ENCODE measurements around the gene PTPRM.
A peak's percentile ranks its signal among the peaks of the same experiment; 100 is the strongest.

PTPRM gene

DNA sequence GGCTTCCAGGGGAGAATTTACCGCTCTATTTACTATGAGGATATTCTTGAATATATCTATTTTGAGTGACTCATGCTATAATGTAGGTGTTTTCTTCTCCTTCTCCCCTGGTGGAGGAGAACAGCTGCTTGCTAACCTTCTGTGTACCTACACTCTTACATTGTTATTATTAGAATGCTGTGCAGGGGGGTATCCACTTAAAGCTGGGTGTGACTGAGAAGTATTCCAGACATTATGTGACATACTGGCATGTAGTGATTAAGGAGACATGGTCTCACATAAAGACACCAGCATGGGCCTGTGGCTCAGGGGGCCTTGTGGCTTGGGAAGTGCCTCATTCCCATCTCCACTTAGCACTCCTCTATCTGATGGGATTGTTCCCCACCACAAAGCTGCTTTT lies 287.9 kb downstream of the PTPRM start:
- no peak for DNase-seq (ENCODE audit: low read depth, low spot score)

DNA sequence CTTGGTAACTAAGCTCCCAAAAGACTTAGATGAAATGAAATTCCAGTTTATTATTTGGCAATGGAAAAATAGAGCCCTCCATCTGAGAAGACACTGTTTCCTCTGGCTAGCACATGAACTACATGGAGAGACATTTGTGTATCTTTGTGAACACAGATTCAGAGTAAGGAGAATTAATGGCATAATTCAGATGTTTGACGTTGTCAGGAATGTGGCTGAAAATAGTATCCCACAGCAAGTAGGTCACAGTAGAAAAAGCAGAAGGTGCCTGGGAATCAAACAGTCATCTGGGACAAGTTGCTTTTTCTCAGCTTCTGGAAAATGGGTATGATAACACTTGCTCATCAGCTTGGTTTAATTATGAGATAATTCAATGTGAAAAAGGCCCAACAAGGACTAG lies 288.6 kb downstream of the PTPRM start:
- DNase-seq (ENCODE audit: low read depth, low spot score): no peak

DNA sequence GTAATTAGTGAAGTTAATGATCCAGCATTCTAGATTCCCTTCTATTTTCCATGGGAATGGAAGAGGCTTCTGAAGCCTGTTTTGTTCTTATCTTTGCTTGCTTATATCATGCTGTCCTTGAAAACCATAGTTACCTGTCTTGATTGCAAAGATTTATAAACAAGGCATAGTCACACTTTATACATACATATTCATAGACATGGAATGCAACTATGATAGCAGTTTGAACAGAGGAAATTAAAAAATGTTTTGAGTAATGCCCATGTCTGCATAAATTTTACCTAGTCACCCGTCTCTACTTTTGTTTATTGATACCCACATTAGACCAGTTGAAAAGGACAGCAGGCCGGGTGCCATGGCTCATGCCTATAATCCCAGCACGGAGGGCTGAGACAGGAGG lies 289.0 kb downstream of the PTPRM start:
- no peak for DNase-seq (ENCODE audit: low read depth, low spot score)

DNA sequence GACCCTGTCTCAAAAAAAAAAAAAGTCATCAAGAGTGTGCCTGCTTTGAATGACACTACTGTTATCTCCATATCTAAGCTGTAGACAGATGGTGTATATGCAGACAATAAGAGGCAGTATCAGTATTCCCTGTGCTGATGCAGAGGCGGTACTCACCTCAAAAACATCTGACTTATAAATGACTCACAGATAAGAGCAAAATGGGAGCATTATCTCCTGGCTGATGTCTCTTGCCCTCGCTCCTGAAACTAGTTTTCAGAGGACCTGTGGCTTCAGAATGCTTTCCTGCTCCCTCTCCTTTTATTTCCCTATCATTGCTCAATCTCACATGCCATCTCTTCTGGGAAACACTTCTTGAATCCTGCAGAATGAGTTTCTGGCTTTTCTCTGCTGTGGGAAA lies 289.6 kb downstream of the PTPRM start:
- DNase-seq (ENCODE audit: low read depth, low spot score): no peak

DNA sequence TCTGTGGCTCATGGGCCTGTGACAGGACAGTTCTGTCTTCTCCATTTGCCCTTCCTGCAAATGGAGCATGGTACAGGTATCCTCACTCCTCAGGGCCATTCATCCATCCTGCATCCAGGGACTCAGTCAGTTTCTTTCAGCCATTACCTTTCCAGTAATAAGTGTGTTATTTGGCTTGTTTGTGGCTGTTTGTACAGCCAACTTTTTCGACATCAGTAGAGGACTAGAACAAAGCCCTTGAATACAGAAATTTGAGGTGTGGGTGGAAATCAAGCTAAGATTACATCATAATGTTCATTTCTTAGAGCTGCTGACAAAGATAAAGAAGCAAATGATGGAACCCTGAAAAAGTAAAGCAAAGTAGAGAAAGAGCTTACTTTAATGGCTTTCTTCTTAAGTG lies 290.4 kb downstream of the PTPRM start:
- no peak for DNase-seq (ENCODE audit: low read depth, low spot score)

DNA sequence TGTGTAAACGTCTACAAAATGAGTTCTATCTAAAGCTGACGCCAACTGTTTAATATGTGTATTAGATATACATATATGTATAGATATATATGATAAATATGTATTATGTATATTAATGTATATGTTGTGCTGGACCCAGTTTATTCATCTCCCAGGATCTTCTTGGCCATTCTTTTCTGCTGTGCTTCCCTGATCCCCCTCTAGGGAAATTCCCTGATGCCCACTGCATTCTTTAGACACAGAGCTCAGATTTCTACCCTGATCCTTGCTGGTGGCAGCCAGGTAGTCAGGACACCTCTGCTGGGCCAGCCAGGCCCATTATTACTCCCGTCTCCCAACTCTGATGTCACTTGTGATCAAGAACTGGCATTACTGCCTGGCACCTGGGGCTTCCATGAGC lies 292.0 kb downstream of the PTPRM start:
- no peak for DNase-seq (ENCODE audit: low read depth, low spot score)

DNA sequence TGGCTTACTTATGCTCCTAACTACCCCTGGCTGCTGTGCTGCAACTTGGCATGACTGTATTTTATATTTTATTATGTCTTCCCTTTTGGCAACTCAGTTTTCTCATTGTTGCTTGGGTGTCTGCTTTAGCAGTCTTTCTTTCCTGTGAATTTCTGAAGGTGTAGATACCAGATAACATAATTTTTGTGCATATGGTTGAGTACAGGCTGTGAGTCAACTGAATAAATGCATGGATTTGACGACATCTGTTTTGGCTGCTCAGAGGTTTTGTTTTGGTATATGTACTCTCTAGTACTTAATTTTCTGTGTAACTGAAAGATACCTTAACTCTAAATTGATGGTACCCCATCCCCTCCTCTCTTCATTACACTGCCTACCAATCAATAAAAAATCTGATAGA lies 303.1 kb downstream of the PTPRM start:
- no peak for DNase-seq (ENCODE audit: low read depth, low spot score)

DNA sequence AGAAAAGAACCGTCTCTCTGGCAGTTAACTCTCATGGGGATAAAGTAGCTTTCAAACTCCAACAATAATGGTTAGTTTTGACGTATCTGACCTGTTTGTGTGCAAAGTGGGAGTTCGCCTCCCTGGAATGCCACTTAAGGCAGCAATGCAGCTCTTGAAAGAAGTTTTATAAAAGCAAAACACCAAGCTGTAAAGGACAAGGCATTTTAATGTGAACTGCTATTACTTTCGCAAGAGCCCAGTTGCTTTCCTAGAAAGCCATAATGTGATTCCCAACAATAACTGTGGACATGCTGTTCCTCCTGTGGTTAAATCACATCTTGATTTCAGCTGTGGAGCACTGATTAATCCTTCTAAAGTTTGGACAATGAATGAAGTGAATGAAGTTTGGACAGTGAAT lies 303.7 kb downstream of the PTPRM start:
- peak; percentile 31 for DNase-seq (ENCODE audit: low read depth, low spot score)

DNA sequence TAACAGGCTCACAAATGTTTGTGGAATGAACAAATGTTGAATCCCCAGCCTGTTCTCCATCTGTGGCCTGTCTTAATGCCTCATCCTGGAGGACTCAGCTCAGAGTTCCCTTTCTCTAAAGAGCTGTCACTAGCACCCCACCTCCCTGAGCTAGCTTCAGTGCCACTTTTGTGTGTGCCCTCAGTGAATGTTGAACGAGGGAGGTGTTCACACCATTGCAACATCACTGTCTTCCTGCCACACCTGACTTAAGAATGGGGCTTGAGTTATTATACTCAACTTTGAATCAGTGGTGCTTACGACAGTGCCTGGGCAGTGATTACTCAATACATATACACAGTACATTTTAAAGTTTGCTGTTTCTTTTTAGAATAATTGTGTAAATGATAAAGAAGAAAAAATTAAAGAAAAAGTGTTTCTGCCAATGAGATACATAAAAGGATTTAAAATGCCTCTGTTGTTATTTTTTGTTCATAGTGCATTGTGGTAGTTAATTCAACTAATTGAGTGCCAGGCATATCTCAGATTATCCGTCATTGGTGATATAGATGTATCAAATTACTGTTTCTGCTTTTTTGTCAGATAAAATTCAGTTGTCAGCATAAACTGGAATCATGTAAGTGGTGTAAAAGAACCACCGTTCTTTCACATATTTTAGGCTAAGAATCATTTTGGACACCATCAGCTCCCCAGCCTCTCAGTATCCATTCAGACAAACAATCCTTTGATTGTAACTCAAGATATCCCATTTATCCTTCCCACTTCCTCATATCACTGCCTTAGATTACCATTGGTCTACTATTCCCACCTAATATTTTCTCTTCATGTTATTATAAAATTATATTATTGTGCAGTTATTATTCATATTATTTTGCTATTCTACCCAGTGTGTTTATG lies 304.7 kb downstream of the PTPRM start:
- DNase-seq (ENCODE audit: low read depth, low spot score): no peak

DNA sequence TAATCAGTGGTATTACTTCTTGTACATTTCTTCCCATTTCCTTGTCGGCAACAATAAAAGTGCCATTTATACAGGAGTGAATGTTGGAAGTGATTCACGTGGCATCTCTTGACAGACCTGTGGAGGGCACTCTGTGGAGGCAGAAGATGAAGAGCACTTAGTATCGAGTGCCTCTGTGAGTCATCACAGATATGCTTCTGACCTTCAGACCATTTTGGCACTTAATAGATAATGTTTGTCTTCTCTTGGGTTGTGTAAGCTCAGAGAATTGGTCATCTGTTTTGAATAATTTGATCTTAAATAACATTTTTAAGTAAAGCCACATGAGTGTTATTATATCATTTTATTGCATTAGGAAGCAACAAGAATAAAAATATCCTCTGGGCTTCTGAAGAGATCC lies 305.5 kb downstream of the PTPRM start:
- no peak for DNase-seq (ENCODE audit: low read depth, low spot score)

DNA sequence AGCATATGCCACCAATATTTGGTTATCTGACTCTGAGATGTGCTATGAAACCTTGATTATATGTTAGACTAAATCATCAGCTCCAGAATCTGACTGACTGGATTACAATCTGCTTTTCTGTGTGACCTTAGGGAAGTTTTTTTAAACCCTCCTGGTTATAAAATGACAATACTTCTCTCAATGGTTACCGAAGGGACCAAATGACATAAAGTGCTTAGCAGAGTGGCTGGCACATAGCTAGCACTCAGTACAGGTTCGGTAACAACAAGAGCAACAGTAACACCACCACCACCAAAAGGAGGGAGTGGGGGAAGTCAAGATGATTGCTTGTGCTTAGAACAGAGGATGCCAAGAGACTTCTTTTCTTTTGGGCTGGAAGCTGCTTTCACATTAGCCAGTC lies 306.2 kb downstream of the PTPRM start:
- DNase-seq (ENCODE audit: low read depth, low spot score): no peak

DNA sequence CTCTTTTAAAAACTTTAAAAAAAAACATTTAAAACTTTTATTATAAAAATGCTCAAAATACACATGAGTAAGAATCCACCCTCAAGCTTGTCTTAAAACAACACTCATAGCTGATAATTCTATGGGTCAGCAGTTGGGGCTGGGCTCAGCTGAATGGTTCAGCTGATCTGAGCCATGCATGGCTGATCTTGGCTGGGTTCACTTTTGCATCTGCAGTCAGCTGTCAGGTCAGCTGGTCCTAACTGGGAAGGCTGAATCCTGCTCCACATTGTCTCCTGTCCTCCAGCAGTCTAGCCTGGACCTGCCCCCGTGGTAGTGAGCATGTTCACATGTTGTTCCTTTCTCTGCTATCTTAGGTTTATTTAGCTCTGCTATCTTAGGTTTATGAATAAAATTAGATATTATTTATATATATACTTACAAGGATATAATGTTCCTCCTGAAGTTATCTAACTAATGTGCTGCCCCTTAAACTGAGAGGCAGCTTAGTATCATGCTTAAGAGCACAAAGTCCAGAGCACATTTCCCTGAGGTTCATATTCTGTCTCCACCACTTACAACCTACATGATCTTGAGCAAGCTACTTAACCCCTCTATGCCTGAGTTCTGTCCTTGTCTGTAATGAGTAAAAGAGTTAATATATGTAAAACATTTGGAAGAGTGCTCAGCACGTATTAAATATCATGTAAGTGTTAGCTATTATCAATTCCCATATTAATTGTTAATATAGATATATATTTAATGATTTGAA lies 309.4 kb downstream of the PTPRM start:
- DNase-seq (ENCODE audit: low read depth, low spot score): no peak

DNA sequence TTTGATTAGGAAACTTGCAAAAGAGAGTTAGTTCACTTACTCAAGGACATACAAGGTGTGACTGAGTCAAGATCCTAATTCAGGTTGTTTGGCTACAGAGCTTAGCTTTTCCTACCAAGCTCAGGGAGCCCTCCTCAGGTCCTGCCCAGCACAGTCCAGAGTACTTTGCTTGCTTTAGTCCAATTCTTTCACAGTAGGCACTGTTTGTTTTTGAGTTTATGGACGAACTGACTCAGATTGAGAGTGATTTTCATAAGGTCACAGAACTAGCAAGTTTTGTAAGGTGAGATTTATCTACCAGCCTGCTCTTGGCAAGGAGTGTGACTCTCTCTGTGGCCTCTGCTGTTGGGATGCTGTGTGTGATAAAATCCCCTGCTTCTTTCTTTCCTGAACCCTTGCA lies 310.5 kb downstream of the PTPRM start:
- no peak for DNase-seq (ENCODE audit: low read depth, low spot score)

DNA sequence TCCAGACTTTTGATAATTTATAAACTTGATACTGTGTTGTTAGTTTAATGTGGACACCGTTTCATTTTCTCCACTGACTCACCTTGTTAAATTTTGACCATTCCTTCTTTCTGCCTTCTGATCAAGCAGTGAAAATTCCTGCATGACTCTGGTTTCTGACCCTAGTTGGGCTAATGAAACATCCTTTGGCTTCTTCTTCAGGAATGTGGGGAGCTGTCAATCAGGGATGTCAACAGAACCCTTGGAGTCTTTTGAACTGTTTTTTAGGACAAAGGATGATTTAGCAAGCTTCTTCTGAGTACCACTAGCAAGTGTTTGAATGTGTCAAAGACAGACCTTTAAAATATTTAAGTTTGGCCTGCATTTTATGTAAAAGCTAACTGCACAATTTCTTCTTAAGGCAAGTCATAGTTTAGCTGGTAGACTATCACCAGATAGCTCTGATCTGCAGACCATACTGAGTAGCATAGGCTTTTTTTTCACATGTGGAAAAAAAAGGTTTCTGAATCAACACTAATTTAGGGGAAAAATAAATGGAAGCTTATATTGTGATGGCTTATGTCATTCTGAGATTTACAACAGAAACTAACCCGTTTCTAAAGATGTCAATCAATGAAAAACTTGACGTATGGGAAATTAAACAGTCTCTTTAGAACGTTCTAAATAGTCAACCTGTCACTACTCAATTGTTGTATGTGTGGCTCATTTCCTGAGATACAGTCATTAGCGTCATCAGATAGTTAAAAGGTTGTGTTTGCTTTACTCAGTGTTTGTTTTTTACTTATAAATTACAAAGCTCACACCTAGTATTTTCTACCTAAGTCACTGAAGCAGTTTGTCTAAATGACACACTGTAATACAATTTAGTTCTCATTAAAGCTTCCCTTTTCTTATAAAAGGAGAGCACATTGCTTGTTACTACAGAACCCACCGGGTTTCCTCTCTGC lies 311.4 kb downstream of the PTPRM start:
- DNase-seq (ENCODE audit: low read depth, low spot score): peak; percentile 30

DNA sequence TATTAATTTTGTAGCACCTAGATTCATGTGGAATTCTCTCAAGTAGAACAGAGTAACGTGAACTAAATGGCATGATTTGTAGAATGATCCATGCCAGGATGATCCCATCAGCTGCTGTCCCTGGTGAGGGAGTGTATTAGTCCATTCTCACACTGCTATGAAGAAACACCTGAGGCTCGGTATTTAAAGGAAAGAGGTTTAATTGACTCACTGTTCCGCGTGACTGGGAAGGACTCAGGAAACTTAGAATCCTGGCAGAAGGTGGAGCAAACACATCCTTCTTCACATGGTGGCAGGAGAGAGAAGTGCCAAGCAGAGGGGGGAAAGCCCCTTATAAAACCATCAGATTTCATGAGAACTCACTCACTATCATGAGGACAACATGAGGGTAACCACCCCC lies 312.6 kb downstream of the PTPRM start:
- DNase-seq (ENCODE audit: low read depth, low spot score): no peak

DNA sequence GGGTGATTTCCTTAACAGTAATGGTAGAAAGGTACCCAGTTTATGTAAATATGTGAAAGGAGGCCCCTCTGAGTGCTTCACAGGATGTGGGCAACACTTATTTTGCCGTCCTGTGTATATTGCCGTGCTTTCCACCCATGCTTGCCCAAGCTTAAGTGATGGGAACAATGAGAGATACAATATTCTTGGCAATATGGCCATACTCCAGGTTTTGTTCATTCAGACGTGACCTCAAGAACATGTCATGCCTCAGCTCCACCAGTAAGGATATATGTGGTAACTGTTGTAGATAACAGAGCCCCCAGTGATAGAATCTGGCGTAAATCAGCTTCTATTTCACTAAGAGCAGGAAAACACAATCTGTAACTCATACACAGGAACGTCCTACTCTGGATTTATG lies 318.7 kb downstream of the PTPRM start:
- DNase-seq (ENCODE audit: low read depth, low spot score): no peak

DNA sequence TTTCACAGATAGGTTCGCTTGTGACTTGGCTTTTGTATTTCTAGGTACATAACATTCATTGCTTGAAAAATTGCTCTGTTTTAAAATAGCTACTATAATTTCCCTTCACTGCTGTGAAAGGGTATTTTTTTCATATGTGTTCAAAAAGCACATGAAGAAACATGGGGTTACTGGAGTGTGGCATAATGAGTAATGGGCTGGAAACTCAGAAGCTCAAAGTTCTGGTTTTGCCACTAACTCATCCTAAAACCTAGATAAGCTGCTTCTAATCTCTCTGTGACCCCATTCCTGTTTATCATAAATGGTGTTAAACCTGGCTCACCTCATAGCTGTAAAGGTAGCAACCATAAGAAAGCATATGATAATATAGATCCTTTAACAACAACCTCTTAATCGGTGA lies 319.3 kb downstream of the PTPRM start:
- no peak for DNase-seq (ENCODE audit: low read depth, low spot score)

DNA sequence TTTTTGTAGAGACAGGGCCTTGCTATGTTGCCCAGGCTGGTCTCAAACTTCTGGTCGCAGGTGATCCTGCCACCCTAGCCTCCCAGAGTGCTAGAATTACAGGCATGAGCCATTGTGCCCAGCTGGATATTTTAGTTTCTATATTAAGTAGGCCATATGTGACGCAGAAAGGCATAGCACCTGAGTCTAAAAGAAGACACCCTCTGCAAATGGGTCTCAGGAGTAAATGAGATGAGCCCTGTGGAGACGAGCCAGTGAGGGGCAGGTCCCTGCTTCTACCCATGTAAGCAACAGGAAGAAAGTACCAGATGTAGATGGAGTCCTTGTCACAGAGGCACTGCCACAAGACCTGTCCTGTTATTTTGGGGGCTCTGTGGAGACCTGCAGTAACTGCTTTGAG lies 322.4 kb downstream of the PTPRM start:
- DNase-seq (ENCODE audit: low read depth, low spot score): no peak

DNA sequence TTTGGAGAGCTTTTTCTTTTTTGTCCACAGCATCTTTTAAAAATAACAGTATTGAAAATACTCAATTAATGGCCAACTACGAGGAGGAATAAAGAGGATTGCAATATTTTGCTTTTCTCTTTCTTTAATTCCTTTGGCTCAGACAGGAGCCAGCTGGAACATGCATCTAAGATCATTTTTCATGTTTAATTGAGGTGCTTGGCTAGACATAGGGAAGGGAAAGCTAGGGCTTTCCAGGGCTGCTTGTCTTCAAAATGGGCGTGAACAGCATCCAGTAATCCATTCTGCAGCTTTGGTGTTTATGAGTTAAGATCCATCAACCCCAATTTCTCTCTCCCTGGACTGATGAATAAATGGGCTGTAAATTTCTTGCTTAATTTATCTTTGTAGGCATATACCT lies 323.0 kb downstream of the PTPRM start:
- no peak for DNase-seq (ENCODE audit: low read depth, low spot score)

DNA sequence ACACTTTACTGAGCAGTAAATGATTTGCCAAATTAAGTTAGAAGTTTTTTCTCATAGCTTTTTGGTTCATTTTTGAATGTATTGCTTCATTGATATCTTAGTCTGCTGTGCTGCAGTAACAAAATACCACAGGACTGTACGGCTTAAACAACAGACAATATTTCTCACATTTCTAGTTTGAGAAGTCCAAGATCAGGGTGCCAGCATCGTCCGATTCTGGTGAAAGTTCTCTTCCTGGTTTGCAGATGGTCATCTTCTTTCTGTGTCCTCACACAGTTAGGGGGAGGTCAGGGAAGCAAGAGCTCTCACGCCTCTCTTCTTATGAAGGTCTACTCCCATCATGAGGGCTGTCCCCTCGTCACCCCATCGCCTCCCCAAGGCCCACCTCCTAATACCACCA lies 325.4 kb downstream of the PTPRM start:
- no peak for DNase-seq (ENCODE audit: low read depth, low spot score)

DNA sequence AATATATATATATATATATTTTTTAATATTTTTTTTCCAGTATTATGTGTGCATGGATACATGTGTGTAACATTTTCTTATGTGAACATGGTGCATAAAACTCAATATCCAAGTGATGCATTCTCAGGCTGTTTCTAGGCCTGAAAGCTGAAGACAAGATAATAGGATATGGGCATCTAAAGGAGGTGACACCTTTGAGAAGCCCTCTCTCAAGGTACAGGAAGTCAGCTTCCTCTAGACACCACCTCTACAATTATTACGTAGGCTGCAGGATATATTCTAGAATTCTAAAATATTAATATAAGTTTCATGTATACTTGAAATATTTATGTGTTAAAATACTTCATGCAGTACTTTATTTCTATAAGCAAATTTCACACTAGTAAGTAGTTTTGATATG lies 327.5 kb downstream of the PTPRM start:
- DNase-seq (ENCODE audit: low read depth, low spot score): no peak

DNA sequence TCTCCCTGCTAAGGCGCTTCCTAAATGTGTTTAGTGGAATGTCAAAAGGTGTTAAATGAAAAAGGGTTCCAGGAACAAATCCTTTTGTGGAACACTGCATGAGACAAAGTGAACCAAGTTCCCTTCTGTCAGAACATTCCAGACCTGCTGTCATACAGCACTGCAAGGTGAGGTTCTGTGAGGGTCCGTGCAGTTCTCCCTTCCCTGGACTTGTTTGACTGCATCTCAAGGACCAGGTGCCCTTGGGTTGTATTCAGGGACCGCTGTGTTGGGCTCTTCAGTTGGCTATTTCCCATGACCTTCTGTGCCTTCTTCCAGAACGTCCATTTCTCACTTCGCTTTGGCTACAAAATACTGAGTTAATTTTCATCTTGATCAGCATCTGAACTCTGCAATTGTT lies 328.2 kb downstream of the PTPRM start:
- DNase-seq (ENCODE audit: low read depth, low spot score): no peak

Data from astrocyte of the hippocampus (primary cell).